Hepatocyte (in vitro differentiated cells): Measurements from ENCODE around the gene CEP164. TPM values are rescaled to one million over a fixed set of nuclear protein-coding genes. Genes with fewer than 3 reads are reported as not detected.
"Not testable (repeated sequence)": the region's sequence is repeated elsewhere in the genome, so short reads cannot be mapped to it uniquely, and the experiment has no call there.

Experiments used
- DNase-seq: peaks from one replicate; pipeline ENCODE4 v3.0.0-alpha.2; 2016; ENCODE audit warnings: low spot score
- H2AFZ ChIP-seq: fragments of 200-600 bp; sonication (generic); 2 replicates; pipeline ENCODE4 v1.6.0; 2016; ENCODE audit warnings: antibody characterized with exemption, mild to moderate bottlenecking
- H3K27ac ChIP-seq: fragments of 200-600 bp; sonication (generic); 2 replicates; pipeline ENCODE4 v1.5.1; 2016; ENCODE audit warnings: mild to moderate bottlenecking
- H3K27me3 ChIP-seq: fragments of 200-600 bp; sonication (generic); 2 replicates; pipeline ENCODE4 v1.6.1; 2016
- H3K36me3 ChIP-seq: fragments of 200-600 bp; sonication (generic); replicated peaks from 2 replicates; pipeline ENCODE4 v1.5.1; 2016; ENCODE audit warnings: low read depth; ENCODE audit not compliant: insufficient read depth
- H3K4me1 ChIP-seq: fragments of 200-600 bp; sonication (generic); 2 replicates; pipeline ENCODE4 v1.5.1; 2016; ENCODE audit warnings: mild to moderate bottlenecking, moderate library complexity; ENCODE audit not compliant: insufficient read depth
- H3K4me2 ChIP-seq: fragments of 200-600 bp; sonication (generic); 2 replicates; pipeline ENCODE4 v1.6.0; 2016
- H3K4me3 ChIP-seq: fragments of 200-600 bp; sonication (generic); 2 replicates; pipeline ENCODE4 v1.5.1; 2016; ENCODE audit warnings: mild to moderate bottlenecking
- H3K79me2 ChIP-seq: fragments of 200-600 bp; sonication (generic); 2 replicates; pipeline ENCODE4 v1.6.0; 2017; ENCODE audit warnings: mild to moderate bottlenecking
- H3K9me2 ChIP-seq: fragments of 200-600 bp; sonication (generic); replicated peaks from 2 replicates; pipeline ENCODE4 v1.6.0; 2017; ENCODE audit warnings: mild to moderate bottlenecking; ENCODE audit not compliant: insufficient read depth
- H3K9me3 ChIP-seq: fragments of 200-600 bp; sonication (generic); 2 replicates; pipeline ENCODE4 v1.5.1; 2016; ENCODE audit warnings: low read depth, mild to moderate bottlenecking
- H4K20me1 ChIP-seq: fragments of 200-600 bp; sonication (generic); 2 replicates; pipeline ENCODE4 v1.6.0; 2016; ENCODE audit warnings: mild to moderate bottlenecking; ENCODE audit not compliant: insufficient read depth, poor library complexity, severe bottlenecking
- EZH2 ChIP-seq: fragments of 200-600 bp; sonication (generic); IDR thresholded peaks from 2 replicates; pipeline ENCODE4 v1.6.1; 2016; ENCODE audit warnings: antibody characterized with exemption, mild to moderate bottlenecking, borderline replicate concordance
- EZH2phosphoT487 ChIP-seq: fragments of 200-600 bp; sonication (generic); IDR thresholded peaks from one replicate; pipeline ENCODE4 v1.6.1; 2018; ENCODE audit warnings: antibody characterized with exemption, mild to moderate bottlenecking, low read depth, moderate library complexity; ENCODE audit not compliant: unreplicated experiment, severe bottlenecking
- WGBS: methylation state at CpG from one replicate; pipeline ENCODE4 v1.1.6; 2016; ENCODE audit warnings: low lambda C conversion rate; ENCODE audit errors: missing lambda C conversion rate; 5-methylcytosine and 5-hydroxymethylcytosine counted together
- polyA plus RNA-seq: library from polyadenylated mRNA; unstranded; fragments of >200 nt; fragmentation: Nextera tagmentation; extraction: Ambion mirVana; gene quantifications from 2 replicates; pipeline ENCODE4 v1.2.1, GENCODE V29; 2016
- total RNA-seq: library from RNA; depleted of rRNA; stranded (reverse); fragments of >200 nt; gene quantifications from 2 replicates; pipeline ENCODE4 v1.2.3, GENCODE V29; 2014
- TF ChIP-seq, protein P1 (sequence below): fragments of 200-600 bp; sonication (generic); IDR thresholded peaks from 2 replicates; pipeline ENCODE4 v1.5.1; 2016; ENCODE audit warnings: antibody characterized with exemption, mild to moderate bottlenecking; ENCODE audit not compliant: poor library complexity

Gene CEP164
- total and polyA plus RNA-seq, 2 experiments from 2014 or later, result 18.3 to 19.9 TPM

DNA sequence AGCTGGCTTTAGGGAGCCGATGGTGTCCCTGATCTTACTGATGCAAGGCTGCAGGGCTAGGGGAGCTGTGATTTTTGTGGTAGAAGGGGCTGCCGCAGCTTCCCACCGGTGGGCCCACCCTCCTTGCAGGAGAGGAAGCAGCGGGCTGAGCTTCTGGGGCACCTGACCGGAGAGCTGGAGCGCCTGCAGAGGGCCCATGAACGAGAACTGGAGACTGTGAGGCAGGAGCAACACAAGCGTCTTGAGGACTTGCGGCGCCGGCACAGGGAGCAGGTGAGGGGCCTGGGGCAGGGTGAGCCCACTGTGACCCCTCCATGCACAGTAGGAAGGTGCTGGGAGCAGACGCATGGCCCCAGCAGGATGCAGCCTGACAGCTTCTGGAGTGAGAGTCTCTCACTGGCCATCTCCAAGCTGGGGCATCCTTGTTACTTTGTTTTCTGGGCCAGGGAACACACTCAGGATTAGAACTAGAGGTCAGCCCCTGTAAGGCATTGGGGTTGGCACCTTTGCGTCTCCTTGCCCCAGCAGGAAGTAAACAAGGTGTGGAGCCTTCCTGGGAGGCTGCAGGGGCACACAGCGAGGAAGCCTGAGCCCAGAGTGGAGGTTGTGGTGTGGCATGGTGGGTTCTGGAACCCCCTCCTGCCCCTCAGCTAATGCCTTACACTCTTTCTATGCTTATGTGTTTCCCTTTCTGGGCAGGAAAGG lies 66.7 kb downstream of the CEP164 start:
- Histone ChIP-seq H3K4me2 (no peak overlapping the region), H3K4me3 (no peak overlapping the region), H3K79me2 (no peaks in the 10 kb centered on the region), H3K9me3 (no peaks in the 10 kb centered on the region), H2AFZ (no peak overlapping the region), H3K9me2 (no peaks in the 10 kb centered on the region), H3K27ac (no peak overlapping the region), H3K4me1 (no peaks in the 10 kb centered on the region), H4K20me1 (no peaks in the 10 kb centered on the region), H3K36me3 (no peaks in the 10 kb centered on the region), H3K27me3 (no peaks in the 10 kb centered on the region)
- 94% methylated on average over 14 of the region's 14 CpGs for WGBS
- no peak for TF ChIP-seq EZH2phosphoT487
- no peak for TF ChIP-seq EZH2
- TF ChIP-seq, protein P1, sequence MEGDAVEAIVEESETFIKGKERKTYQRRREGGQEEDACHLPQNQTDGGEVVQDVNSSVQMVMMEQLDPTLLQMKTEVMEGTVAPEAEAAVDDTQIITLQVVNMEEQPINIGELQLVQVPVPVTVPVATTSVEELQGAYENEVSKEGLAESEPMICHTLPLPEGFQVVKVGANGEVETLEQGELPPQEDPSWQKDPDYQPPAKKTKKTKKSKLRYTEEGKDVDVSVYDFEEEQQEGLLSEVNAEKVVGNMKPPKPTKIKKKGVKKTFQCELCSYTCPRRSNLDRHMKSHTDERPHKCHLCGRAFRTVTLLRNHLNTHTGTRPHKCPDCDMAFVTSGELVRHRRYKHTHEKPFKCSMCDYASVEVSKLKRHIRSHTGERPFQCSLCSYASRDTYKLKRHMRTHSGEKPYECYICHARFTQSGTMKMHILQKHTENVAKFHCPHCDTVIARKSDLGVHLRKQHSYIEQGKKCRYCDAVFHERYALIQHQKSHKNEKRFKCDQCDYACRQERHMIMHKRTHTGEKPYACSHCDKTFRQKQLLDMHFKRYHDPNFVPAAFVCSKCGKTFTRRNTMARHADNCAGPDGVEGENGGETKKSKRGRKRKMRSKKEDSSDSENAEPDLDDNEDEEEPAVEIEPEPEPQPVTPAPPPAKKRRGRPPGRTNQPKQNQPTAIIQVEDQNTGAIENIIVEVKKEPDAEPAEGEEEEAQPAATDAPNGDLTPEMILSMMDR, result no peak
- no peak for DNase-seq

DNA sequence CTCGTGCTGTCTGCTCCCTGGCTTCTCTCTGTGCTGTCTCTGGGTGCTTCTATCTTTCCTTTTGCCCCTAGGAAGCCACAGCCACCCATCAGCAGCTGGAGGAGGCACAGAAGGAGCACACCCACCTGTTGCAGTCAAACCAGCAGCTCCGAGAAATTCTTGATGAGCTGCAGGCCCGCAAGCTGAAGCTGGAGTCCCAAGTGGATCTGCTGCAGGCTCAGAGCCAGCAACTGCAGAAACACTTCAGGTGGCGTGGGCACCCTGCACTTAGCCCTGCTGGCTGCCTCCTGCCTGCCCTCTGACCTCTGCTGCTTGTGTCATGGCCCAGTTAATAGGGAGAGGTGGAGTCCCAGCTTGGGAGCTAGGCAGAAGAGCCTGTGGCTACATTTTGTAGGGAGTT lies 67.8 kb downstream of the CEP164 start:
- no peak for DNase-seq
- Histone ChIP-seq H3K9me3 (no peaks in the 10 kb centered on the region), H2AFZ (no peak overlapping the region), H4K20me1 (no peaks in the 10 kb centered on the region), H3K4me1 (no peaks in the 10 kb centered on the region), H3K4me2 (no peak overlapping the region), H3K9me2 (no peaks in the 10 kb centered on the region), H3K36me3 (no peaks in the 10 kb centered on the region), H3K4me3 (no peak overlapping the region), H3K27ac (no peak overlapping the region), H3K79me2 (no peaks in the 10 kb centered on the region), H3K27me3 (no peaks in the 10 kb centered on the region)
- TF ChIP-seq, protein P1, result no peak
- TF ChIP-seq EZH2phosphoT487 (no peak), EZH2 (no peak)
- 95% methylated on average over 4 of the region's 4 CpGs for WGBS

DNA sequence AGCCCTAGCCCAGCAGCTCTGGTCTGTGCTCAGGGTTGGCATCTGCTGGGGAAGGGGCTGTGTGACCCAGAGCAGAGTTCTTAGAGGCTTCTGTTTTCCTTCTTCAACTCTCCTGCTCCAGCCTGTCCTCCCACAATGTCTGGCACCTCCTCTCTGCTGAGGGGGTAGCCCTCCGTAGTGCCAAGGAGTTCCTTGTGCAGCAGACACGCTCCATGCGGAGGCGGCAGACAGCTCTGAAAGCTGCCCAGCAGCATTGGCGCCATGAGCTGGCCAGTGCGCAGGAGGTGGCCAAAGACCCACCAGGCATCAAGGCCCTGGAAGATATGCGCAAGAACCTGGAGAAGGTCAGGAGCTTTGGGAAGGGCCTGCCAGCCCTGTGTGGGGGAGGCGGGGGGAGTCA lies 69.3 kb downstream of the CEP164 start:
- no peaks in the 10 kb centered on the region for H4K20me1 ChIP-seq
- H3K79me2 ChIP-seq, result no peaks in the 10 kb centered on the region
- 98% methylated on average over 8 of the region's 8 CpGs for WGBS
- no peaks in the 10 kb centered on the region for H3K27me3 ChIP-seq
- H3K9me3 ChIP-seq, result no peaks in the 10 kb centered on the region
- no peaks in the 10 kb centered on the region for H3K36me3 ChIP-seq
- no peak for DNase-seq
- H3K27ac ChIP-seq, result no peak overlapping the region
- TF ChIP-seq EZH2phosphoT487, result no peak
- no peak overlapping the region for H3K4me3 ChIP-seq
- H3K4me2 ChIP-seq, result no peak overlapping the region
- H3K9me2 ChIP-seq, result no peaks in the 10 kb centered on the region
- no peaks in the 10 kb centered on the region for H3K4me1 ChIP-seq
- no peak overlapping the region for H2AFZ ChIP-seq

DNA sequence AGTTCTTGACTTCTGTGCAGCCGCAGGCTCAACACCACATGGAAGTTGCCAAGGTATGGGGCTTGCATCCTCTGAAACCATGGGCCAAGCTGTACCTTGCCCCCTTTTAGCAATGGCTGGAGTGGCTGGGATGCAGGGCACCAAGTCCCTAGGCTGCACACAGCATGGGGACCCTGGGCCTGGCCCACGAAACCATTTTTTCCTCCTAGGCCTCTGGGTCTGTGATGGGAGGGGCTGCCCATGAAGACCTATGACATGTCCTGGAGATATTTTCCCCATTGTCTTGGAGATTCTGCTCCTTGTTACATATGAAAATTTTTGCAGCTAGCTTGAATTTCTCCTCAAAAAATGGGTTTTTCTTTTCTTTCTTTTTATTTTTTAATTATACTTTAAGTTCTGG lies 71.0 kb downstream of the CEP164 start:
- not testable (repeated sequence) for H3K9me2 ChIP-seq, DNase-seq, H3K9me3 ChIP-seq, H3K4me3 ChIP-seq, H3K27me3 ChIP-seq, H3K4me2 ChIP-seq, H3K36me3 ChIP-seq, H3K27ac ChIP-seq, H3K79me2 ChIP-seq, H2AFZ ChIP-seq, H3K4me1 ChIP-seq, H4K20me1 ChIP-seq
- 95% methylated on average over 2 of the region's 2 CpGs for WGBS

DNA sequence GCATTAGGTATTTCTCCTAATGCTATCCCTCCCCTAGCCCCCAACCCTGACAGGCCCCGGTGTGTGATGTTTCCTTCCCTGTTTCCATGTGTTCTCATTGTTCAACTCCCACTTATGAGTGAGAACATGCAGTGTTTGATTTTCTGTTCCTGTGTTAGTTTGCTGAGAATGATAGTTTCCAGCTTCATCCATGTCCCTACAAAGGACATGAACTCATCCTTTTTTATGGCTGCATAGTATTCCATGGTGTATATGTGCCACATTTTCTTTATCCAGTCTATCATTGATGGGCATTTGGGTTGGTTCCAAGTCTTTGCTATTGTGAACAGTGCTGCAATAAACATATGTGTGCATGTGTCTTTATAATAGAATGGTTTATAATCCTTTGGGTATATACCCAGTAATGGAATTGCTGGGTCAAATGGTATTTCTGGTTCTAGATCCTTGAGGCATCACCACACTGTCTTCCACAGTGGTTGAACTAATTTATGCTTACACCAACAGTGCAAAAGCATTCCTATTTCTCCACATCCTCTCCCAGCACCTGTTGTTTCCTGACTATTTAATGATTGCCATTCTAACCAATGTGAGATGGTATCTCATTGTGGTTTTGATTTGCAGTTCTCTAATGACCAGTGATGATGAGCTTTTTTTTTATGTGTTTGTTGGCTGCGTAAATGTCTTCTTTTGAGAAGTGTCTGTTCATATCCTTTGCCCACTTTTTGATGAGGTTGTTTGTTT lies 71.6 kb downstream of the CEP164 start:
- DNase-seq, H2AFZ ChIP-seq: not testable (repeated sequence)

DNA sequence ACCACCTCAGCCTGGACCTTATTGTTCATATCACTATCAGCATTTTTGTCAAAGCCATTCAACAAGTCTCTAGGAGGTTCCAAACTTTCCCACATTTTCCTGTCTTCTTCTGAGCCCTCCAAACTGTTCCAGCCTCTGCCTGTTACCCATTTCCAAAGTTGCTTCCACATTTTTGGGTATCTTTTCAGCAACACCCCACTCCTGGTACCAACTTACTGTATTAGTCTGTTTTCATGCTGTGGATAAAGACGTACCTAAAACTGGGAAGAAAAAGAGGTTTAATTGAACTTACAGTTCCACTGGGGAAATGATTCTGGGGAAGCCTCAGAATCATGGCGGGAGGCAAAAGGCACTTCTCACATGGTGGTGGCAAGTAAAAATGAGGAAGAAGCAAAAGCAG lies 78.2 kb downstream of the CEP164 start:
- not testable (repeated sequence) for H3K9me2 ChIP-seq, H3K9me3 ChIP-seq, DNase-seq, H3K79me2 ChIP-seq, H4K20me1 ChIP-seq, H3K4me2 ChIP-seq, H3K4me3 ChIP-seq, H3K27me3 ChIP-seq, H3K27ac ChIP-seq, H2AFZ ChIP-seq, H3K4me1 ChIP-seq, H3K36me3 ChIP-seq
- 100% methylated on average over 2 of the region's 2 CpGs for WGBS

More for the DNA sequence above, 71.6 kb downstream of the CEP164 start:
- H4K20me1 ChIP-seq, H3K4me1 ChIP-seq, H3K79me2 ChIP-seq, H3K9me2 ChIP-seq, H3K36me3 ChIP-seq, H3K4me2 ChIP-seq, H3K9me3 ChIP-seq, H3K27me3 ChIP-seq, H3K27ac ChIP-seq, H3K4me3 ChIP-seq: not testable (repeated sequence)
- WGBS, result 100% methylated on average over 2 of the region's 2 CpGs
